Uterus (tissue), 4 donors: ENCODE data around the gene SAMD9. TPM values are rescaled to one million over a fixed set of nuclear protein-coding genes. Genes with fewer than 3 reads are reported as not detected.

ENCODE experiments used
- DNase-seq, 2 donors: peaks; one replicate each; pipeline ENCODE4 v3.0.0-alpha.2; 2019 to 2020
- H3K27ac ChIP-seq, 2 donors: fragments of 200-600 bp; sonication (generic); 1 replicate in 1 of 2; 2 replicates in 1 of 2; pipeline ENCODE4 v1.5.1; 2016 to 2018
- H3K27me3 ChIP-seq, 2 donors: fragments of 200-600 bp; sonication (generic); one replicate each; pipeline ENCODE4 v1.5.1; 2018 to 2019; ENCODE audit warnings: control low read depth in 1 of 2
- H3K36me3 ChIP-seq, 2 donors: fragments of 200-600 bp; sonication (generic); one replicate each; pipeline ENCODE4 v1.5.1; 2019; ENCODE audit warnings: control low read depth in 1 of 2
- H3K4me1 ChIP-seq, 2 donors: fragments of 200-600 bp; sonication (generic); one replicate each; pipeline ENCODE4 v1.5.1; 2018 to 2019; ENCODE audit warnings: control low read depth in 1 of 2
- H3K4me3 ChIP-seq, 2 donors: fragments of 200-600 bp; sonication (generic); 1 replicate in 1 of 2; 2 replicates in 1 of 2; pipeline ENCODE4 v1.5.1; 2018 to 2019; ENCODE audit warnings: mild to moderate bottlenecking in 1 of 2
- H3K9me3 ChIP-seq, 2 donors: fragments of 200-600 bp; sonication (generic); one replicate each; pipeline ENCODE4 v1.5.1; 2019; ENCODE audit warnings: control low read depth in 1 of 2
- CTCF ChIP-seq, 4 experiments: fragments of 200-600 bp in 2 of 4; fragments of 450-650 bp in 2 of 4; sonication (generic) in 2 of 4; IDR thresholded peaks; one replicate each; pipeline ENCODE4 v1.5.1; 2016 to 2019; ENCODE audit warnings: antibody characterized with exemption in 4 of 4, mild to moderate bottlenecking in 2 of 4, moderate library complexity in 1 of 4
- POLR2A ChIP-seq, 2 donors: fragments of 450-650 bp; IDR thresholded peaks; one replicate each; pipeline ENCODE4 v1.6.1; 2016; ENCODE audit warnings: antibody characterized with exemption in 2 of 2, mild to moderate bottlenecking in 1 of 2, moderate library complexity in 1 of 2
- intact Hi-C: fragments of 100-400 bp; cut with DNase I; formaldehyde crosslinking; loops from one replicate; pipeline ENCODE4 v1.15.1; 2023; ENCODE audit warnings: low total_unique reads
- total RNA-seq, 4 donors: library from RNA; depleted of rRNA in 3 of 4; stranded (reverse); fragments of >200 nt in 3 of 4; gene quantifications; one replicate each; pipeline versions ENCODE4 v1.1.0 to v1.2.4, GENCODE V29; 2014 to 2023
- donor health status: DM: yes; HTN: yes; CAD: no.

SAMD9 gene
- total RNA-seq, 4 donors from 2014 or later: 11.6 to 26.5 (median 14.2) TPM

DNA sequence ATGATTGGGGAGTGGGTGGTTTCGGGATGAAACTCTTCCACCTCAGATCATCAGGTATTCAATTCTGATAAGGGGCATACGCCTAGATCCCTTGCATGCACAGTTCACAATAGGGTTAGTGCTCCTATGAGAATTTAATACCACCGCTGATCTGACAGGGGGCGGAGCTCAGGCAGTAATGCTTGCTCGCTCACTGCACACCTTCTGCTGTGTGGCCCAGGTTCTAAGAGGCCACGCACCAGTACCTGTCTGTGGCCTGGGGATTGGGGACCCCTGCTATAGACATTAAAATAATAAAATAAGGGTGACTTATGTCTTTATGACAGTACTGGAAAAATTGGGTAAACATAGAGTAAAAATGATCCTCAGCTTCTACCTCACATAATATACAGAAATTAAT, 66.1 kb downstream of the SAMD9 start:
- TF ChIP-seq POLR2A (IDR thresholded peaks at IDR 0.05): no peak
- TF ChIP-seq CTCF (IDR thresholded peaks at IDR 0.05): no peak
- H3K27ac ChIP-seq: no peak overlapping the region
- H3K27me3 ChIP-seq: no peaks in the 10 kb centered on the region
- H3K9me3 ChIP-seq: no peaks in the 10 kb centered on the region
- H3K36me3 ChIP-seq: no peaks in the 10 kb centered on the region
- no peaks in the 10 kb centered on the region for H3K4me1 ChIP-seq
- no peak overlapping the region for H3K4me3 ChIP-seq
- intact Hi-C loops: loop anchor here (10.0 kb wide), 1 partner anchor 437 kb away; no protein-coding TSS in a partner anchor
- DNase-seq: no peak

Other genes with a start within 250 kb of the SAMD9 start
- gene SAMD9L, start 30.4 kb upstream of the SAMD9 start, total RNA-seq: 10 to 100 TPM in 3 of 4 donors, 1 to 10 TPM in 1; 5.6 to 30.0 (median 16.0) TPM
- under 1 TPM in 1 of 4 donors, not detected in 3; 0.14 TPM for gene HEPACAM2, start 108.5 kb upstream of the SAMD9 start, total RNA-seq
- gene VPS50, start 114.4 kb upstream of the SAMD9 start, total RNA-seq: 100 to 1,000 TPM in 1 of 4 donors, 10 to 100 TPM in 2, 1 to 10 TPM in 1; 8.5 to 201 (median 64.6) TPM